Activated CD8-positive, alpha-beta memory T cell treated with anti-CD3 and anti-CD28 coated beads, Interleukin-2, amount 50 U/mL, for 4 hours (primary cell): ENCODE results near the gene LTA.

Experiments
- DNase-seq: peaks from one replicate; pipeline ENCODE4 v3.0.0-alpha.2; 2020

The LTA gene, protein sequence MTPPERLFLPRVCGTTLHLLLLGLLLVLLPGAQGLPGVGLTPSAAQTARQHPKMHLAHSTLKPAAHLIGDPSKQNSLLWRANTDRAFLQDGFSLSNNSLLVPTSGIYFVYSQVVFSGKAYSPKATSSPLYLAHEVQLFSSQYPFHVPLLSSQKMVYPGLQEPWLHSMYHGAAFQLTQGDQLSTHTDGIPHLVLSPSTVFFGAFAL

DNA sequence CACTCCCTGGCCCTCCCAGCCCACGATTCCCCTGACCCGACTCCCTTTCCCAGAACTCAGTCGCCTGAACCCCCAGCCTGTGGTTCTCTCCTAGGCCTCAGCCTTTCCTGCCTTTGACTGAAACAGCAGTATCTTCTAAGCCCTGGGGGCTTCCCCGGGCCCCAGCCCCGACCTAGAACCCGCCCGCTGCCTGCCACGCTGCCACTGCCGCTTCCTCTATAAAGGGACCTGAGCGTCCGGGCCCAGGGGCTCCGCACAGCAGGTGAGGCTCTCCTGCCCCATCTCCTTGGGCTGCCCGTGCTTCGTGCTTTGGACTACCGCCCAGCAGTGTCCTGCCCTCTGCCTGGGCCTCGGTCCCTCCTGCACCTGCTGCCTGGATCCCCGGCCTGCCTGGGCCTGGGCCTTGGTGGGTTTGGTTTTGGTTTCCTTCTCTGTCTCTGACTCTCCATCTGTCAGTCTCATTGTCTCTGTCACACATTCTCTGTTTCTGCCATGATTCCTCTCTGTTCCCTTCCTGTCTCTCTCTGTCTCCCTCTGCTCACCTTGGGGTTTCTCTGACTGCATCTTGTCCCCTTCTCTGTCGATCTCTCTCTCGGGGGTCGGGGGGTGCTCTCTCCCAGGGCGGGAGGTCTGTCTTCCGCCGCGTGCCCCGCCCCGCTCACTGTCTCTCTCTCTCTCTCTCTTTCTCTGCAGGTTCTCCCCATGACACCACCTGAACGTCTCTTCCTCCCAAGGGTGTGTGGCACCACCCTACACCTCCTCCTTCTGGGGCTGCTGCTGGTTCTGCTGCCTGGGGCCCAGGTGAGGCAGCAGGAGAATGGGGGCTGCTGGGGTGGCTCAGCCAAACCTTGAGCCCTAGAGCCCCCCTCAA is at the start of gene LTA:
TSS of gene LTA (plus strand) at position 249 of the 871 bp plus-strand sequence. CDS start at position 703, 454 bp downstream.
- DNase-seq: peak; percentile 70

DNA sequence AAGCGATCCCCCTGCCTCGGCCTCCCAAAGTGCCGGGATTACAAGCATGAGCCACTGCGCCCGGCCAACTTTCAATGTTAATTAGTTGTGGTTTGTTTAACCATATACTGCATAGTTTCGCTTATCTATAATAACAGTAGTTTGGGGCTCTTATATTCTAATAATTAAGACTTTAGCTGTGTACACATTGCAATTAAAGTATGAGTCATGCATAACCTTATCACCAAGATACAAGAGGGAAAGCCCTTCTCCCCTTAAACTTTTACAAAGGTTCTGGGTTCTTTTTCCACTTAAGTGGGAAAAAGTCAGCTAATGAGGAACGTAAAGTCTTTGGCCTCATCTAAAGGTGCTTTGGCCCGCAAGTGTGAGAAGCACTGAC is 46.5 kb upstream of the LTA start:
- DNase-seq: no peak

DNA sequence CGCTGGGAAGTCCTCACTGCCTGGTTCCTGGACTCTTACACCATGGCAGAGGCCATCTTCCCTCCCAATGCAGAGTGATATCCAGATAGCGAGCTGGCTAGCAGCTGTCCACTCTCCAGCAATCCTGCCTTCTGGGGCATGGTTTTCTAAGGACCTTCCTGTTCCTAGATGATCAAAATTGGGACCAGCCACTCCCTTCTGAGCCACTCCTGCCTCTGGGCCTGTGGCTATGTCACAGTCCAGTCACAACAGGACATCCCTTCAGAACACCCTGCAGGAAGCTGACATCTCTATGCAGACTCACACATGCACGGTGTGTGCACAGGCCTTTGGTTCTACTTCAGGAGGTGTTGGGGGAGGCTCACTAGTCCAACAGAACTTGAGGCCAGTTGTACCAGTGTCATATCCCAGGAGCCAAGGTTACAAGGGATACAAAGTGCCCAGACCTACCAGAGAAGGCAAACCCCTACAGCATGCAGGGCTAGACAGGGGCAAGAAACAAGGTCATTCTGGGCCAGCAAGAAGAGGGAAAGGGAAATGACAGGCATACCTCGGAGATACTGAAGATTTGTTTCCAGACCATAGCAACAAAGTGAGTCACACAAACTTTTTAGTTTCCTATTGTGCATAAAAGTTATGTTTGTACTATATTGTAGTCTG is 46.0 kb upstream of the LTA start:
- DNase-seq: no peak

DNA sequence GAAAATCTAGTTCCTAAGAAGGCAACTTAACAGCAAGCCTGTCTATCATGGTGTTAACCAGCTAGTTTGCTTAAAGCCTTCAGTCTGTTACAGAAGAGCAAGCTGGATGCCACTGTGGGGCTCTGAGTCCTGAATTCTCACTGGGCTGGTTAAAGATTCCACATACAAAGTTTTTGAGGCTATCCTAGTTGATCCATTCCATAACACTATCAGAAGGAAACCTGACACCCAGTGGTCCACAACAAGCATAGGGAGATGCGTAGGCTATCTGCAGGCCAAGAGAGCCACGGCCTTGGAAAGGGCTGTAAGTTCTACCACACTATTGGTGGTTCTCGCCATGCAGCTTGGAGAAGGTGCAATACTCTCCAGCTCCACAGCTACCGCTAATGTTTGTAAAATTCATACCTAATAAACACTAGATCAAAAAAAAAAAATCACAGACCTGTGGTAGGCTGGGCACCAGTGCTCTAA is 43.7 kb upstream of the LTA start:
- no peak for DNase-seq

DNA sequence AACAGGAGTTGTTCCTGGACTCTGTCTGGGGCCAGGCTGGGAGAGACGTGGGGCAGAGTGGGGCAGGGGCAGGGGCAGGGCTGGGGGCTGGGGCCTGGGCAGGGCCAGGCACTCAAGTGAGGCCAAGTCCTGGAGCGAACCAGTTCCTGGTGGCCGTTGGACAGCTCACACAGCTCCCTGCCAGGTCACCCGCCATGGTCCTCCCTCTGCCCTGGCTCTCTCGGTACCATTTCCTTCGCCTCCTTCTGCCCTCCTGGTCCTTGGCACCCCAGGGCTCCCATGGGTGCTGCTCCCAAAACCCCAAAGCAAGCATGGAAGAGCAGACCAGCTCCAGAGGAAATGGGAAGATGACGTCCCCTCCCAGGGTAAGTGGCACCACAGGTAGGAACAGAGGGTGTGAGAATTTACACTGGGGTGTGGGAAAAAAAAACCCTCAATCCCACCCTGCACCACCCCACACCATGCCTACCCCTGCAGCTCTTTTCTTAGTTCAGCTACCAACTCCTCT is 43.2 kb upstream of the LTA start, which contains the start of gene MCCD1:
TSS of gene MCCD1 (plus strand) at position 142 of the 508 bp plus-strand sequence. CDS start at position 195, 53 bp downstream.
- no peak for DNase-seq

DNA sequence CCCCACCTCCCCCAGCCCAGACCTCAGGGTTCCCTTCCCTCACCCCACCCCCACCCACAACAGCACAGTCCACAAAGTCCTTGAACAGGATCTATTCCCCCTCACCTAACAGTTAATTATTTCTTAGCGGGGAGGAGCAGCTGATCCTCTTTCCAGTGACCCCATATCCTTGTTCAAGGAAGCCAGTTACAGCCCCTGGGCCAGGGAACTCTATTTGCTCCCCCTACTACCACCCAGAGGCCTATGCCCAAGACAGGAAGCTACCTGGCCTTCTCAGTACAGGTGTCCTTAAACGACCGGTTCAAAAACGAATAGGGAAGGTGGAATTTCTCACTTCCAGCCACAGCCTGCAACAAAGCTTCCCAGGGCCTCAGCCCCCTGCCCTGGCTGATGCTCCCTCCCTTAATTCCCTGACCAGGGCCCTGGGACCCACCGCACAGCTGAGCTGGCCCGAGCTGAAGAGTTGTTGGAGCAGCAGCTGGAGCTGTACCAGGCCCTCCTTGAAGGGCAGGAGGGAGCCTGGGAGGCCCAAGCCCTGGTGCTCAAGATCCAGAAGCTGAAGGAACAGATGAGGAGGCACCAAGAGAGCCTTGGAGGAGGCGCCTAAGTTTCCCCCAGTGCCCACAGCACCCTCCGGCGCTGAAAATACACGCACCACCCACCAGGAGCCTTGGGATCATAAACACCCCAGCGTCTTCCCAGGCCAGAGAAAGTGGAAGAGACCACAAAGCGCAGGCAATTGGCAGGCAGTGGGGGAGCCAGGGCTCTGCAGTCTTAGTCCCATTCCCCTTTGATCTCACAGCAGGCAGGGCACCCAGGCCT is 42.5 kb upstream of the LTA start:
- no peak for DNase-seq

DNA sequence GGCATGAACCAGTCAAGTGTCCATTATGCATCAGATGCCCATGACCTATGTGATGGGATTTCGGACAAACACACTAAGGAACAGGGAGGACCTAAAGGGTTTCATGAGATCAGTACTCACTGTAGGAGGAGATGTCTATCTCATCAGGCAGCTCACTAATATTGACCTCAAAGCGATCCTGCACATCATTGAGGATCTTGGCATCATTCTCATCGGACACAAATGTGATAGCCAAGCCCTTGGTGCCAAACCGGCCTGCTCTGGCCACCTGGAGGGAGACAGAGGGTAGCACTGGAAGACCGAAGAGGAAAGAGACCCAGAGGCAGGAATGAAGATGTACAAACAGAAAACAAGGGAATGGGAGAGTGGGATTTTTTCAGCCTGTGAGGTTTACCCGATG is 41.4 kb upstream of the LTA start:
- no peak for DNase-seq

DNA sequence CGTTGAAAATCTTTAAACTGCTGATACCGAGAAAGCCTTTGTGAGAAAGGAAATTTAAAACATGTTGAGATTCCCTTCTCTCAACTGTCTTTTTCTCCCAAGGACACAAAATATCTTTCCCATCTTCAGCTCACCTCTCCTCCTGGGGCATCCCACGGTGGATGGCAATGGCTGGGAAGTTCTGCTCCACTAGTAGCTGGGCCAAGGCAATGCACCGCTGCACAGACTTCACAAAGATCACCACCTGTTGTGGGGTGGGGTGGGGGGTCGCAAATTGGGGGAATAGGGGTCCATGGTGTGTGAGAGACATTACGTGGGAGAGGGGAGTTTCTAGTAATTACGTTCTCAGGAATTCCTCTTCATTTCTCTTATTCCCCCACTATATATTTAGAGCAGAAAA is 40.9 kb upstream of the LTA start:
- no peak for DNase-seq

DNA sequence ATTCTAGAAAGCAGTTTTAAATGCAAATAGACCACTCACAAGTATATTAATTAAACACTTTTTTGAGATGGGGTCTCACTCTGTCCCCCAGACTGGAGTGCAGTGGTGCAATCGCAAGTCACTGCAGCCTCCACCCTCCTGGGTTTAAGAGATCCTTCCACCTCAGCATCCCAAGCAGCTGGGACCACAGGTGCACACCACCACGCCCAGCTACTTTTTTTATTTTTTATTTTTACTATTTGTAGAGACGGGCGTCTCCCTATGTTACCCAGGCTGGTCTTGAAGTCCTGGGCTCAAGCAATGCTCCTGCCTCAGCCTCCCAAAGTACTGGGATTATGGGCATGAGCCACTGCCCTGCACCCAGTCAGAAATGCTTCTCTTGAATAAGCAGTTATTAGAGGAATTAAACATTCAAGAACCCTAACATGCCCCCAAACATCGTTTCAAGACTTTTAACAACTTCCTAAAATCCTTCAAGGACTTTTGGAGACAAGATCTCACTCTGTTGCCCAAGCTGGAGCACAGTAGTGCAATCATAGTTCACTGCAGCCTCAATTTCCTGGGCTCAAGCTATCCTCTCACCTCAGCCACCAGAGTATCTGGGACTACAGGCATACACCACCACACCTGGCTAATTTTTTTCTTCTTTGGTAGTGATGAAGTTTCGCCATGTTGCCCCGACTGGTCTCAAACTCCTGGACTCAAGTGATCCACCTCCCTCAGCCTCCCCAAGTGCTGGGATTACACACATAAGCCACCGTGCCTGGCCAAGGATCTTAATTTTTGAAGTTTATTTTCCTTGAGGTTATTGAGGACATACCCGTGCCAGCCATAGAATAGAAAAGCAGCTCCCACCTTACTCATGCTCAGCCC is 40.1 kb upstream of the LTA start:
- no peak for DNase-seq

DNA sequence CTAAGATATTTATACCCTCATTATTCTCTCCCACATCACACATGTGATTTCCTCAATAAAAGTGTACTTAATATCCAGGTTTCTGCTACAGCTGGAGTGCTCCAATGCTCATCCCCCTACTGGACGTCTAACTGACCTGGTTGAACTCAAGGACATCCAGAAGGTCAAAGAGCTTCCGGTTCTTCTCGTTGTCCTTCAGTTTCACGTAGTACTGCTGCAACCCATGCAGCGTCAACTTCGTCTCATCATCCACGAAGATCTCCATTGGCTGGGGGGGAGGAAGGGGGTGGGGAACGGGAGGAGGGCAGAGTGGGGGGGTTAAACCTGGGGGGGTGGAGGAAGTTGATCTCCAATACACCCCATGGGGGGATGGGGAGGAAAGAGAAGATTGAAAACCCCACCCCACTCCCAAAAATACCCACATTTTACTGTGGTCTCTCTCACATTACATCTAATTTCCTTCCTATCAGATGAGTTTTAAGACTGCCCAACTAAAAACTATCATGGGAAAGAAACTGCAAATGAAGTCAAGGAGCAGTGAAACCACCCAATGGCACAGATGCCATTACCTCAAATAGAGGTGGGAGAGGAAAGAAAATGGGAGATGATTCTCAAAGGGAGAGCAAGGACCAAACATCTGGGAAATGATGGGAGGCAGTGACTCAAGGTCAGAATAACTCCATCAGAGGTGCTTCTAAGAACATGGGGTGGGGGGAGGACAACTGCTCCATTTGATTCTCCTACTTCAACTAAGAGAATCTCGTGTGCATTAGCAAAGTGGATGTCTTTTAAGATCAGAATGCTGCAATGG is 39.2 kb upstream of the LTA start:
- no peak for DNase-seq

DNA sequence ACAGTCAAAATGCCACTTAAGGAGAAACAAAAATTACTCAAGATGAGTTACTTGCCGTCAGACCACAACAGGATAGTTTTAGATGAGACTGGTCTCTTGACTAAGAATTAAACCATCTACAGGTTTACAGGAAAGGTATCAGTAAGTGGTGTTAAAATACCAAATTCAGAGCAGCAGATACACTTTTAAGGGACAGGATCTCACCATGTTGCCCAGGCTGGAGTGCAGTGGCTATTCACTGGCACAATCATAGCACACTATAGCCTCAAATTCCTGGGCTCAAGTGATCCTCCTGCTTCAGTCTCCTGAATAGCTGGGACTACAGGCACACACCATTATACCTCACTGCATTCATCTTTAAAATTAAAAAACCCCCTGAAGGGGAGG is 38.6 kb upstream of the LTA start:
- DNase-seq: no peak

DNA sequence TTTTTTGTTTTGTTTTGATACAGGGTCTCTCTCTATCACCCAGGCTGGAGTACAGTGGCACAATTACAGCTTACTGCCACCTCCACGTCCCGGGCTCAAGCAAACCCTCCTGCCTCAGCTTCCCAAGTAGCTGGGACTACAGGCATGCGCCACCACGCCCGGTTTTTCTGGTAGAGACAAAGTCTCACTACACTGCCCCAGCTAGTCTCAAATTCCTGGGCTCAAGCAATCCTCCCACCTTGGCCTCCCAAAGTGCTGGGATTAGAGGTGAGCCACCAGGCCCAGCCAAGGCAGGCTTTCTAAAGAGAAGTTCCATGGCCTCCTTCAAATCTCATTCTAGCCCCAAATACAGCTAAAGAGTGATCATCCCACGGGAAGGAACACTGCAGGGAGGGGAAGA is 38.1 kb upstream of the LTA start:
- DNase-seq: no peak

DNA sequence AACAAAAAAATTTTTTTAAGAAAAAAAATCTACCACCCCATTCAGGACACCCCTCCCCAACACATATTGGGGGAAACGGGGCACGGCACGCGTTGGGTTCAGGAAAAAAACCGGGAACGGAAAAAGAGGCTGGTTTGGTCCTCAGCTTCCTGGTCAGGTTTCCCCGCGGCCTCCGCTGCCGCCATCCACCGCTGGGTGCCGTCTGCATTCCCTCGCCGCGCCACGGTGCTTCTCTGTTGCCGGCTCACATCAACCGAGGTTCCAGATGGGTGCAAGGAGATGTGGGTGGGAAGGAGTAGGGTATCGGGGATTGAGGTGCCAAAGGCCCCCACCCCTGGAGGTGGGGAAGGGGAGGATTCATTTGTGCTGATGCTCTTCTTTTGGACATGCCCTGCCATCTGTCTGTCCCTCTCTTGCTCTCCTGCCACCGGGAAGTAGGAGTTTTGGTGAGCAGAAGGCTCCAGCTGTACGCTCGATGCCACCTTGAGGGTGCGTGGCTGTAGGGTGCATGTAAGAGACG is 37.5 kb upstream of the LTA start:
- no peak for DNase-seq

DNA sequence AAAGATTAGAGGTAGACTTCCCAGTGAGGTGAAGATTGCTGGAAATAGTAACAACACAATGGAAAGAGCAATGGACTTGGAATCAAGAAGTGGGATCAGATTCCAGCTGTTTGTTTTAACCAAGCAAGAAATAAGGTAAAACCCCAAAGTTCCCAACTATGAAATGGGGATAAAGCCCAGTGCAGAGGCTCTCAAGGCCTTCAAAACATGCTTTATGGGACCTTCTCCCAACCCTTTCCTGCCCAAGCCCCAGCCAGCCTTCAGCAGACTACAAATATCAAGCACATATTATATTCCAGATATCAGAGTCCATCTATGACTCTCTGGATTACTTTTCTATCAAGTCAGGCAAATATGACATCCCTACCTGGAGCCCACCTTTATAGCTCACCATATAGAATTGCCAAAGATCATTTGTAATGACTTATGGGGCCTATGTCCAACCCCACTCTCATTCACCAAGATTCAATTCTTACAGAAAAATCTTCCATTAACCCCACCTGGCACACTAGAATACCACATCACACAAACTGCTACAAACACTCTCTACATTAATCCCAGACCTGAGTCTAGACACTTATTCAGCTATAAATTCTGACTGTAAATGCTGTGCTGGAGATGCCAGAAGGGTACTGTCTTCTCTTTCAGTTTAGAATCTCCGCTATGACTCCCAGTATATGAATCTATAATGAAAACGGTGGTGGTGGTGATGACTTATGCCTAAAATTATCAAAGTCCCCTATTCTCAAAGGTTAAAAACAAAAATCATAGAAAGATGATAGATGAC is 36.4 kb upstream of the LTA start:
- DNase-seq: no peak

DNA sequence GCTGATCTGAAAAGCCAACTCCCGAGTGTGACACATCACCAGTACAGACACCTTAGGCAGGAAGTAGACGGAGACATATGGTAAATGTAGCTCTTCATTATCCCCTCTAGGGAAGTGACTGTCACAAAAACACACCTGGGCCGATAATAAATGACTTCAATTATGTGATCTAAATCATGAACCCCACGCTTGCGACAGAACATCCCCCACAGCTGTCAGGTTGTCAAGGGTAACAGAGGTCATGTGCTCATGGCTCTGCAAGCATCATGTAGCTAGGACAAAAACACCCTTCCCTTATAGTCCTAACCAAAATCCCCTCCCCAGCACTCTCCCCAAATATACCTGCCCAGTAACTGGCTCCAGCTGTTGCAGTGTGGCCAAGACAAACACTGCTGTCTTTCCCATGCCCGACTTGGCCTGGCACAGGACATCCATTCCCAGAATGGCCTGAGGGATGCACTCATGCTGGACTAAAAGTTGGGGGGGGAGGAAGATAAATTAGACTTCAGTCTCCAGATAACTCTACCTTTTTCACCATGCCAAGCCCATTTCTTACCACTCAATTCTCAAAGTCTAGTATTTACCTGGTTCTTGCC is 33.2 kb upstream of the LTA start:
- no peak for DNase-seq

DNA sequence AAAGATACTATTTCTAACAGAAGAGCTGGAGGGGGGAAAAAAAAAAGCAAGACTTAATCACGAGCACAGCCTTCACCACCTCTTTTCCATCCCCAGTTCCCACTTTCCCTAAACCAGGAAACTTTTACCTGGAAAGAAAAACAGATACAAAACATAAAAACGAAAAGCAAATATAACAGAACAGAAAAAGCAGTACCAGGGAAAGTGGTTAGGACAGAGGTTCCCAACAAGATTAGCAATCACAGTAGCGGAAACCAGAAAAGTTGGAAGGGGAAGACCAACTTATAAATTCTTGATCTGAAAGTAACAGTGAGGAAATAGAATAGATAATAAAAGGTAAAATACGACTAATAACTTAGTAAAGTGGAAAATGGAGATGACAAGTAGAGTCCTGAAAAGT is 31.4 kb upstream of the LTA start:
- DNase-seq: no peak

DNA sequence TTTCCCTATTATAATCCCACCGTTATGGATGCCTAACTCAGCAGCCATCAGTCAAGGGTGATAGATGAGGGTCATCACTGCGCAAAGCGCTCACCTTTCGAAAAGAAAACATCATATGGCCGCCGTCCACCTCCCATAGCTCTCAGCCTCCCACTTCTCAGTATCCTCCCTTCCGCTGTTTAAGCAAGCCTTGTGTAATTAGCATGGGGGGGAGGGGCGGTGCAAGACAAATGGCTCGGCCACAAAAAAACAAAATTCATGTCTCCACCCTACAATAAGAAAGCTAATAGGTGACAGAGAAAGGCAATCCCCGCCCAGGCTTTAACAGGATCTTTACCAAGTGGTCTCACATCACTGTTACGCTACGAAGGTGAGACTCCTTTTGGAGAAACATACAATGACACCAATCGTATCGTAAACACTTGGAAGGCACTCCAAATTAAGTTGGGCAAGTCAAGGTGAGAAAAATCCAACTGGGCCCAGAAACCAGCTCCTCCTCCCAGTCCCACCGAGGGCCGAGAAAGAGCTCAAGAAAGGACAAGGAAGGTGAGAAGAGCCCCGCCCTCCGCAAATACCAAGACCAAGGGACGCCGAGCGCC is 30.9 kb upstream of the LTA start:
- peak; percentile 64 for DNase-seq

DNA sequence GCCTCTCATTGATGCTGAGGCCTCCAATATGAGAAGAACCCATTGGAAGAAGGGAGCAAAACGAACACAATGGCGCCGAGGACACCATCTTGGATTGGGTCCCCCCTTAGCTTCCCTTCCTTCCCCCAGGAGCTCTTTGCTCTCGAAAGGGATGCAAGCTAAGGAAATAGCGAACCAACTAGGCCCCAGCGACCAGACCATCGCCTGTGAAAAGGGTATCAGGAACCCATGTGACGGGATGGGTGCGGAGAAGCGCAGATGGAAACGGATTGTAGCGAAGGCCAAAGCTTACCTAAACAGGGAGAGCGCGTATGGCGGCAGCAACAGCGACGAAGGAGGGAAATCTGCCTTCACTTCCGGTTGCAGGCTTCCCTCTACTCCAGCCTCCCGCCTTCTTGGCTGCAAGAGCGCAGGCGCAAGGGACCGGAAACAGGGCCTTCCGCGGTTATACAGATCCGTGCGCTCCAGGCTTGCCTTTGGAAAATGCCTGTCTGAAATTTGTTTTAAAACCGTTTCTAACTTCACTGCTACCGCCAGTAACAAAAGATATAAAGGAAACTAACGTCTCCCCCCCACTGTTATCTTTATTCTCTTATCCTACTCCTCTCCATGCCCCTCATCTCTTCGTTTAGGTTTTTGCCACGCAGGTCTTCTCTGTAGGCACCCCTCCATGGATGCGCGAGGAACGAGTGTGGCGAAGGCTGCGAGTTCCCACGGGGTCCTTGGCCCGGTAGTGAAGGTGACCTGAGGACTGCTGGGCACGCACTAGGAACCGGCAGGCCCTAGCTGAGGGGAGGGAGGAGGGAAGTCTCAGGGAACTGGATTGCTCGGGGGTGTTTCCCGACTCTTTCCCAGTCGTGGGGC is 30.2 kb upstream of the LTA start, which contains the start of gene DDX39B:
TSS of gene DDX39B (minus strand) at position 346 of the 864 bp plus-strand sequence. CDS start 1,471 bp downstream, outside the sequence.
- peak; percentile 90 for DNase-seq
